Fibroblast of lung (primary cell): ENCODE results near the gene MECR. TPM values are rescaled to one million over a fixed set of nuclear protein-coding genes. Genes with fewer than 3 reads are reported as not detected.

Experiments
- DNase-seq, 2 donors: peaks; one replicate each; pipeline versions ENCODE4 v3.0.0 to v3.0.0-alpha.2; 2010; ENCODE audit warnings: low read depth in 2 of 2
- H2AFZ ChIP-seq: 2 replicates; pipeline ENCODE4 v1.5.1; 2012; ENCODE audit warnings: low read length, control low read depth, inconsistent platforms
- H3K27ac ChIP-seq: 2 replicates; pipeline ENCODE4 v1.5.1; 2011; ENCODE audit warnings: low read length, control low read depth; ENCODE audit not compliant: insufficient read depth
- H3K27me3 ChIP-seq: 2 replicates; pipeline ENCODE4 v1.5.1; 2011; ENCODE audit warnings: mild to moderate bottlenecking, low read length; ENCODE audit not compliant: control insufficient read depth, insufficient read depth
- H3K36me3 ChIP-seq: 2 replicates; pipeline ENCODE4 v1.5.1; 2011; ENCODE audit warnings: low read length; ENCODE audit not compliant: control insufficient read depth, insufficient read depth
- H3K4me1 ChIP-seq: 2 replicates; pipeline ENCODE4 v1.5.1; 2011; ENCODE audit warnings: low read length; ENCODE audit not compliant: control insufficient read depth, insufficient read depth; ENCODE audit errors: extremely low read depth
- H3K4me2 ChIP-seq: 2 replicates; pipeline ENCODE4 v1.5.1; 2011; ENCODE audit warnings: low read length, control low read depth; ENCODE audit not compliant: insufficient read depth; ENCODE audit errors: extremely low read depth
- H3K4me3 ChIP-seq, 4 experiments: fragments of 200-600 bp in 1 of 4; sonication (generic) in 1 of 4; replicated peaks in 1 of 4; 2 replicates each; pipeline ENCODE4 v1.5.1; 2011 to 2016; ENCODE audit warnings: low read length in 4 of 4, low read depth in 3 of 4, mild to moderate bottlenecking in 3 of 4, control low read depth in 2 of 4, inconsistent platforms in 1 of 4, mixed read lengths in 1 of 4; ENCODE audit not compliant: insufficient read depth in 1 of 4; ENCODE audit errors: control extremely low read depth in 1 of 4
- H3K79me2 ChIP-seq: 2 replicates; pipeline ENCODE4 v1.5.1; 2012; ENCODE audit warnings: mild to moderate bottlenecking, low read length, inconsistent platforms; ENCODE audit not compliant: control insufficient read depth, insufficient read depth
- H3K9ac ChIP-seq: 2 replicates; pipeline ENCODE4 v1.5.1; 2011; ENCODE audit warnings: mild to moderate bottlenecking, low read length, control low read depth; ENCODE audit not compliant: insufficient read depth
- H3K9me3 ChIP-seq: 2 replicates; pipeline ENCODE4 v1.5.1; 2012; ENCODE audit warnings: low read depth, low read length; ENCODE audit not compliant: control insufficient read depth, insufficient read depth
- H4K20me1 ChIP-seq: 2 replicates; pipeline ENCODE4 v1.5.1; 2011; ENCODE audit warnings: low read length; ENCODE audit not compliant: control insufficient read depth, insufficient read depth; ENCODE audit errors: extremely low read depth
- EZH2 ChIP-seq: IDR thresholded peaks from 2 replicates; pipeline ENCODE4 v1.5.1; 2012; ENCODE audit warnings: low read length, control low read depth, mild to moderate bottlenecking; ENCODE audit errors: missing control alignments
- polyA plus RNA-seq, 2 donors: library from polyadenylated mRNA; depleted of rRNA in 1 of 2; stranded (reverse) in 1 of 2; unstranded in 1 of 2; fragments of >200 nt; gene quantifications; 2 replicates each; pipeline ENCODE4 v1.2.1, GENCODE V29; 2011 to 2012; ENCODE audit warnings: missing spikeins in 1 of 2
- total RNA-seq: library from RNA; depleted of rRNA; stranded (reverse); fragments of >200 nt; gene quantifications from 2 replicates; pipeline ENCODE4 v1.2.1, GENCODE V29; 2014
- TF ChIP-seq, protein P1 (sequence below), 2 donors: IDR thresholded peaks in 1 of 2; conservative IDR thresholded peaks in 1 of 2; 1 replicate in 1 of 2; 2 replicates in 1 of 2; pipeline ENCODE4 v1.5.1; 2011 to 2012; ENCODE audit warnings: low read length in 2 of 2, control low read depth in 1 of 2, inconsistent platforms in 1 of 2, low read depth in 1 of 2, mild to moderate bottlenecking in 1 of 2

Gene MECR
- total and polyA plus RNA-seq, 2 donors (not counting 1 experiment from before 2014, with no cell fraction given), result 17.5 to 19.8 TPM

DNA sequence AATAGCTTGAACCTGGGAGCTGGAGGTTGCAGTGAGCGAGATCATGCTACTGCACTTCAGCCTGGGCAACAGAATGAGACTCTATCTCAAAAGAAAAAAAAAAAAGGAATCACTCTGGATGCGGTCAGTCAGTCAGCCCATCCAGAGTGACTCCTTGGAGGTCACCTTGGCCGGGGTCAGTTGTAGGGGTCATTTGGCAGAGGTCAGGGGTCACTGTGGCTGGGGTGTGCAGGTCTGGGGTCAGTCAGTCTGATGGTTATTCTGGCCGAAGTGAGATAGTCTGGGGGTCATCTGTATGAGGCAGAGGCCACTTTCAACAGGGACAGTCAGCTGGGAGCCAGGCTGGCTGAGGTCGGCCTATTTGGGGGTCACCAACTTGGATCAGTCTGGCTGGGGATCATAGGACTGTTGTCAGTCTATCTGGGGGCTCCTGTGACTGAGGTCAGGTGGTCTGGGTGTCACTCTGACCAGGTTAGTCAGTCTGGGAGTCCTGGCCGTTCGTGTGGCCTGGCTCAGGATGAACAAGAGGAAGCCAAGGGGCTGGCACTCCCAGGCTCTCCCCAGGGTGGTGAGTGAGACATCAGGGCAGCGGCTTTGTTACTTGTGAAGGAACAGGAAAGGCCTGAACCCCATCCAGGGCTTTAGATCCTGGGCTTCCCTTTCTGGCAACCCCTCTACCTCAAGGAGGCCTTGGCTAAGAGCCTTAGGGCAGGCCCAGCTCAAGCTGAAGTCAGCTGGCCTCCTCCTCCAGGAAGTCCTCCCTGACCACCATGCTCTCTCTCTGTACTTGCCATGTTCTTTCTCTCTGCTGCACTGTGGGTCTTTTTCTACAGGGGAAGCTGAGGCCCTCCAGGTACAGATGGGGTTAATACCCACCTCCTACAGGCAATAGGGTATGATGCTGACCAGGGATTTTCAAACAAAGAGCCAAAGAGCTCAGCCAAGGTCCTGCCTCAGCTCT lies 20.7 kb upstream of the MECR start:
- H3K36me3 ChIP-seq, result no peaks in the 10 kb centered on the region
- no peak overlapping the region for H3K4me2 ChIP-seq
- no peaks in the 10 kb centered on the region for H3K4me1 ChIP-seq
- DNase-seq, result no peak
- H3K27ac ChIP-seq, result no peak overlapping the region
- H3K4me3 ChIP-seq, result no peak overlapping the region
- no peaks in the 10 kb centered on the region for H3K79me2 ChIP-seq
- no peaks in the 10 kb centered on the region for H4K20me1 ChIP-seq
- TF ChIP-seq, protein P1, sequence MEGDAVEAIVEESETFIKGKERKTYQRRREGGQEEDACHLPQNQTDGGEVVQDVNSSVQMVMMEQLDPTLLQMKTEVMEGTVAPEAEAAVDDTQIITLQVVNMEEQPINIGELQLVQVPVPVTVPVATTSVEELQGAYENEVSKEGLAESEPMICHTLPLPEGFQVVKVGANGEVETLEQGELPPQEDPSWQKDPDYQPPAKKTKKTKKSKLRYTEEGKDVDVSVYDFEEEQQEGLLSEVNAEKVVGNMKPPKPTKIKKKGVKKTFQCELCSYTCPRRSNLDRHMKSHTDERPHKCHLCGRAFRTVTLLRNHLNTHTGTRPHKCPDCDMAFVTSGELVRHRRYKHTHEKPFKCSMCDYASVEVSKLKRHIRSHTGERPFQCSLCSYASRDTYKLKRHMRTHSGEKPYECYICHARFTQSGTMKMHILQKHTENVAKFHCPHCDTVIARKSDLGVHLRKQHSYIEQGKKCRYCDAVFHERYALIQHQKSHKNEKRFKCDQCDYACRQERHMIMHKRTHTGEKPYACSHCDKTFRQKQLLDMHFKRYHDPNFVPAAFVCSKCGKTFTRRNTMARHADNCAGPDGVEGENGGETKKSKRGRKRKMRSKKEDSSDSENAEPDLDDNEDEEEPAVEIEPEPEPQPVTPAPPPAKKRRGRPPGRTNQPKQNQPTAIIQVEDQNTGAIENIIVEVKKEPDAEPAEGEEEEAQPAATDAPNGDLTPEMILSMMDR (conservative IDR thresholded peaks at IDR 0.05 in 1 of 2, IDR thresholded peaks at IDR 0.05 in 1 of 2; ENCODE audit: low read depth in 1 of 2, low read length in 2 of 2), result no peak
- no peak for TF ChIP-seq EZH2
- H2AFZ ChIP-seq, result no peak overlapping the region
- H3K9ac ChIP-seq, result no peak overlapping the region
- no peaks in the 10 kb centered on the region for H3K27me3 ChIP-seq
- H3K9me3 ChIP-seq, result no peaks in the 10 kb centered on the region

DNA sequence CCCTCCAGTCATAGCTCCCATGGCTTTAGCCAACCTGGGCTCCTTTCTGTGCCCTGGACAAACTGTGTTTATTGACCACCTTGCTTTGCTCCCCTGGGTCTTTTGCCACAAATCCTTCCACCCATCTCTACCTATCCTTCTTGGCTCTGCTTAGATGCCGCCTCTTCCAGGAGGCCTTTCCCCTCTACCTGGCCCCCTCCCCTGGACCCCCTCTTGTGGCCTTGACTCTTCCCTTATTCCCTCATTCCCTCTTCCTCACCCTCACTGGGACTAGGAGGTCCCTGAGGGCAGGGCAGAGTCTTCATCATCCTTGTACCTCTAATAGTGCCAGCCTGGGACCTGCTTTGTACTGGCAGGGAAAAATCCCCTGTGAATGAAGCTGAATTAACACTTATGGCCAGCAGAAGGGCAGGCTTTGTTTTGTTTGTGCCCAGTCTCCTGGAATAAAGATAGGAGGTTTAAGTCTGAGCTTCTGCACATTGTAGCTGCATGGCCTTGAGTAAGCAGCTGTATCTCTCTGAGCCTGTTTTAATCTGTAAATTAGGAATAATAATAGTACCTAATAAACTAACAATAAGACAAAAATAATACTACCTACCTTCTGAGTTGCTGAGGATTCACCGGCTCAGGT lies 19.3 kb upstream of the MECR start:
- no peak overlapping the region for H3K4me3 ChIP-seq
- no peaks in the 10 kb centered on the region for H3K36me3 ChIP-seq
- DNase-seq, result no peak
- H3K79me2 ChIP-seq, result no peaks in the 10 kb centered on the region
- H3K27ac ChIP-seq, result no peak overlapping the region
- no peak for TF ChIP-seq EZH2
- TF ChIP-seq, protein P1 (conservative IDR thresholded peaks at IDR 0.05 in 1 of 2, IDR thresholded peaks at IDR 0.05 in 1 of 2; ENCODE audit: low read depth in 1 of 2, low read length in 2 of 2), result no peak
- no peaks in the 10 kb centered on the region for H3K4me1 ChIP-seq
- no peaks in the 10 kb centered on the region for H4K20me1 ChIP-seq
- no peak overlapping the region for H2AFZ ChIP-seq
- no peak overlapping the region for H3K9ac ChIP-seq
- H3K27me3 ChIP-seq, result no peaks in the 10 kb centered on the region
- no peaks in the 10 kb centered on the region for H3K9me3 ChIP-seq
- H3K4me2 ChIP-seq, result no peak overlapping the region

DNA sequence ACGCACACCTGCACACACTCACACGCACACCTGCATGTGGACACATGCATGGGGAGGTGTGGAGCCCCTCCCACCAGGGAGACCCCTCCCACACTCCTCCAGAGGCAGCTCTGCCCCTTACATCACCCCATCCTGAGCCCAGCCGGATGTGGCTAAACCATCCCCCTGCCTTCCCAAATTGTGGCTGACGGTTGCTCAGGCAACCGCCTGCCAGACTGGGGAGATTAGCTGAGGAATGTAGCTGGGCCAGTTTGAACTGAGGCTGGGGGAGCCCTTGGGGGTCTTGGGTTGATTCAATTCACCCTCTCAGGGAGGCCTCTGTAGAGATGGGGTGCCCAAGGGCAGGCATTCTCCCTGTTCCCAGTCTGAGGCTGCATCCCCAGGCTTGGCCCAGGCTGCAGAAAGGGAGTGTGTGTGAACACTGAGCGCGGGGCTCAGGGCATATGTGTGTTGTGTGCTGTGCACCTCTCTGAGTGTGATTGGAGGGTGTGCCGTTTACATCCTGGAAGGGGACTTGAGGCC lies 18.5 kb upstream of the MECR start:
- Histone ChIP-seq H3K27ac (no peak overlapping the region), H3K27me3 (no peaks in the 10 kb centered on the region), H3K4me2 (no peak overlapping the region), H4K20me1 (no peaks in the 10 kb centered on the region), H3K79me2 (no peaks in the 10 kb centered on the region), H3K4me3 (no peak overlapping the region), H3K36me3 (no peaks in the 10 kb centered on the region), H3K9me3 (no peaks in the 10 kb centered on the region), H3K4me1 (no peaks in the 10 kb centered on the region), H3K9ac (no peak overlapping the region), H2AFZ (no peak overlapping the region)
- TF ChIP-seq, protein P1 (conservative IDR thresholded peaks at IDR 0.05 in 1 of 2, IDR thresholded peaks at IDR 0.05 in 1 of 2; ENCODE audit: low read depth in 1 of 2, low read length in 2 of 2), result no peak
- TF ChIP-seq EZH2, result no peak
- DNase-seq, result peak in 1 of 2 donors; percentile 81
